Germinal center (tissue), 1 donor: ENCODE results near the gene RTN4R.
A peak's percentile ranks its signal among the peaks of the same experiment; 100 is the strongest.

Source experiments
- DNase-seq: peaks from one replicate; pipeline ENCODE4 v3.0.0; 2012; ENCODE audit warnings: mixed read lengths, low spot score

RTN4R gene

GRCh38 chr22:20241579-20242392 lies 26.3 kb downstream of the RTN4R start:
- DNase-seq = no peak

GRCh38 chr22:20240900-20241299 lies 27.2 kb downstream of the RTN4R start:
- DNase-seq = no peak

DNA sequence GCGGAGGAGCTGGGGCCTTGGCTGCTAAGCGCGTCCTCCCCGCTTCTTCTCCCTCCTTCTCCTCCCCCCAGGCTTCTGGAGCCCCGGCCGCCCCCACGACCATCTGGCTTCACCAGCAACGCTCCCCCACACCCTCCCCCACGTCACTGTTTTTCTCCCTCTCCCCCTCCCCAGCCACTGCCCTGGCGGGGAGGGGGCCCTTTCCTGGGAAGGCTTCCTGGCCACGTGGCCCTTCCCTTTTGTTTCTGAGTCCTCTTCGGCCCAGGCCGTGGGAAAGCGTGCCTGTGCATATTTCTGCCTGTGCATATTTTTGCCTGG lies 27.7 kb downstream of the RTN4R start:
- DNase-seq = no peak

GRCh38 chr22:20239676-20240446 lies 28.3 kb downstream of the RTN4R start:
- no peak for DNase-seq

GRCh38 chr22:20238901-20239675 lies 29.0 kb downstream of the RTN4R start:
- no peak for DNase-seq

- DNase-seq = peak; percentile 88
Observed at GRCh38 chr22:20238536-20238900, 29.6 kb downstream of the RTN4R start.

DNA sequence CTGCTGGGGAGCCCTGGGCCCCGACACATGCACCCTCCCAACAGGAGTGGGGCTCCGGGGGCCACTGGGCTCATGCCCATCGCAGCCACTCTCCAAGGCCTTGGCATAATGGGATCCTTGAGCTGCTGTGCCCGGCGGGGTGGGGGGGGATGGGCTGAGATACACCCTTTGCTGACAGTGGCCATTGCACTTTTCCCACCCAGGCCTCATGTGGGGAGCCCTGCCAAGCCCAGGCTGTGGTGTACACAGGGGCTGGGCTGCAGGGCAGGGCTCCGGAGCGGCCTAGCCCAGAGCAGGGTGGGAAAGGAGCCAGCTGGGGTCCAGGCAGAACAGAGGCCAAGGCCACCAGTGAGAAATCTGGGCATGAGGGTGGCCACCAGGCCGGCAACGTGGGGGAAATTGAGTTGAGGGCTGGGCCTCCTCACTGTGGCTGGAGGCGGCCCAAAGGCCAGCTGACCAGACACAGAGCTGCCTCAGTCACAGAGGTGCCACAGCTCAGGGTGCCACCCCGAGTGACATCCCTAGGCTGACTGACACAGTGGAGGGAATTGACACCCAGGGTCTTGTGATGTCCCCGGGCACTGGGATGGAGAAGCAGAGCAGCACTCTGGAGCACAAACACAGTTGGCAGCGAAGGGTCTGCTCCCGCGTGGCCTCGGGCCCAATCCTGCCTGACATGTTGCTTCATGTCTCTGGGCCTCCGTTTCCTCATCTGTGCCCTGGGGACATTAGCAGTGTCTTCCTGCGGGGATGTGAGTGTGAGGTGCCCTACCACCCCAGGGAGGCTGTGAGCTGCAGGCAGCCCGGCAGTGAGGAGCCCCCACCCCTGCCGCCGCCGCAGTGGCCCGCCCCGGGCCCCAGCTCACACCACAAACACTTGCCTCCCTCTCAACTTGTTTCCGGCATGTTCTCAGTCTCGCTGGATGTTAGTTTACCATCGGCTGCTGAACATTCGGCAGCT lies 30.4 kb downstream of the RTN4R start:
- DNase-seq = no peak

DNA sequence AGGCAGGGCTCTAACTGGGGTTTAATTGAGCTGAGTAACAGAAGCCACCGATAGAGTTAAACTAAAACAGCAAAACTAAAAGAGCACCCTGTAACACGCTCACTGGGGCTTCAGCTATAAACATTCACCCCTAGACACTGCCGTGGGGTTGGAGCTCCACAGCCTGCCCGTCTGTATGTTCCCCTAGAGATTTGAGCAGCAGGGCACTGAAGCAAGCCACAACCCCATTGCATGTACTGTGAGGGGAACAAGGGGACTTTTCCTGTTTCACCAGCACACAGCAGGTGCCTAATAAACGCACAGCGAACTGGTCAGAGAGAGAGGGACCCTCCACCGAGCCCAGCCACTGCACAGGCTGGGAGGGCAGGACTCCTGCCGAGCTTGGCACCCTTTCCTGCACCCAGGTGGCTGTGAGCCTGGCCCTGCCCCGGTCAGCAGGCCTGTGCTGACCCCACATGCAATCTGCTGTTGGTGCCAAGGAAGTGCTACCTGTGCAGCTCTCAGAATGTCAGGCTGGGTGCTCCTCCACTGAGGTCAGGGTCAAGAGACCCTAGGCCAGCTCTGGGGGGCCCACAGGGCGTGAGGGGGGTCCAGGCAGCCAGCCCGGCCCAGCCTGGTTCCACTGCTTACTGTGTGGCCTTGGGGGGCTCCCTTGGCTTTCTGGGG lies 31.9 kb downstream of the RTN4R start:
- no peak for DNase-seq

DNA sequence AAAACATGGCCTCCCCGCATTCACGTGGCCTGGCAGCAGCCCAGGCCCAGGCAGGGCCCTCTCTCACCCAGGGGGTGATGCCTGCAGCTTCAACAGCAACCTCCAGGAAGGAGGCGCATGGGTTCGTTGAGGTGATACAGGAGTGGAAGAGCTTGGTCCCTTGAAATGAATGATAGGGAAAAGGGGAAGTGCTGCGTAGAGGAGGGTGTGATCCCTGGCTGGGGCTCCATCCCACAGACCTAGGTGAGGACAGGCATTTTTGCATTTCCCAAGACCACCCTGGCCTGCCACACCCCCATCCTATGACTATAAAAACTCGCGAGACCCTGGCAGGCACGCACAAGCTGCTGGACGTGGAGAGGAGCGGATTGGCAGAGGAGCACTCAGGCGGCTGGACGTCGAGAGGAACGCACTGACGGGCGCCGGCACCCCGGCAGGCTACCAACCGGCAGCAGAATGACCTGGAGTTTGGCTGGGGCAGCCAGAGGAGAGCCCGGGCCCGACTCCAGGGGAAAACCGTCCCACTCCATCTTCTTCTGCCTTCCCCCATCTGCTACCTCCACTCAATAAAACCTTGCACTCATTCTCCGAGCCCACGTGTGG lies 32.6 kb downstream of the RTN4R start:
- no peak for DNase-seq

- no peak for DNase-seq
Observed at GRCh38 chr22:20234760-20235388, 33.2 kb downstream of the RTN4R start.

DNA sequence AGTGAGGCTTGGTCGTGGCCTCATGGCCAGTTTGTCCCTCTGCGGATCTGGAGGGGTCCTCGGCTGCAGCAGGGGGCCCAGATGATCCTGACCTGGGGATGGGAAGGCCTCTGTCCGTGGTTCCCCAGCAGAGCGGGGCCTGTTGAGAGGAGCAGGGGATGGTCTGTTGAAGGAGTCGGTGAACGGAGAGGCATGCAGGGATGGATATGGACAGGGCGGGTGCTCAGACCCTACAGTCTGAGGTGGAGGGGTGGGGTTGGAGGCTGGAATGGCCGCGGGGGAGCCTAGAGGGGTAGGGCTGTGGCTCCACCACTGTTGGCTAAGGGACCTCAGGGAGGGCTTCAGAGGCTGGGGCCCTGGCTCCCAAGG lies 33.8 kb downstream of the RTN4R start:
- no peak for DNase-seq

DNA sequence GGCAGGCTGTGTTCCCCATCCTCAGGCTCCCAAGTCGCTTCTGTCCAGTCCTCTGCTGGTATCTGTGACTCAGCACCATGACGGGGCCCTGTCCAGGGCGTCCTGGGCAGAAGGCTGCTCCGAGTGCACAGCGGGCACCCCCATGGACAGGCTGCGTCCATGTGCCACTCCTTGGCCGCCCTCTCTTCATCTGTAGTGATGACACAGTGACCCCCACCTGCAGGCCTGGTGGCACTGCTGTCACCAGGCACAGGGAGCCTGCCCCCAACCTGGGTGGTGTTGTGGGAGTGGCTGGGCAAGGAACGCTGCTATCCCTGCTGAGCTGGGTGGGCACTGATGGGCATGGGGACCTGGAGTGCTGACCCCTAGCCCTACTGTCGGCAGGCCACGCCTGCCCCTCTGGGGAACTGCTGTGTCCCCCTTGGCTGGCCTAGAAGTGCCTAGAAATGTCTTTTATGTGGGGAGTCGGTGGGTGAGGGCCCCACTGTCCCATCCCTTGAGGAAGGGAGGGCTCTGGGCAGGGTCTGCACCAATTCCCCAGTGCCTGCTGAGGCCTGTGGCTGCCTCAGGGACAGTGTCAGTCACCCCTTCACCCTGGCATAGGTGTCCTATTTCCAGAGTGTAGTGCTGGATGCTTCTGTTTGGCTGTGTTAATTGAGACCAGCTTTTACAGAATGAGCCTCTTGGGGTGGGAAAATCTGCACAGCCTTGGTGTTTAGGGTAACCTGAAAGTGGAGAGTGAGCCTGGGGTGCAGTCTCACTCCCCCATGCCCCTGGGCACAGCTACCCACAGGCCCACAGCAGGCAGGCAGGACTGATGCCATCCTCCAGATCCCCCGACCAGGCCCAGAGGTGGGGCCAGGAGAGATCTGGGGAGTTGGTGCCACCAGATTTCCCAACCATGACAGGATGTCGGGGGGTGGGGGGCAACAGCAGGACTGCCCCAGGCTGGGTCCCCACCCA lies 34.5 kb downstream of the RTN4R start:
- DNase-seq = no peak

DNA sequence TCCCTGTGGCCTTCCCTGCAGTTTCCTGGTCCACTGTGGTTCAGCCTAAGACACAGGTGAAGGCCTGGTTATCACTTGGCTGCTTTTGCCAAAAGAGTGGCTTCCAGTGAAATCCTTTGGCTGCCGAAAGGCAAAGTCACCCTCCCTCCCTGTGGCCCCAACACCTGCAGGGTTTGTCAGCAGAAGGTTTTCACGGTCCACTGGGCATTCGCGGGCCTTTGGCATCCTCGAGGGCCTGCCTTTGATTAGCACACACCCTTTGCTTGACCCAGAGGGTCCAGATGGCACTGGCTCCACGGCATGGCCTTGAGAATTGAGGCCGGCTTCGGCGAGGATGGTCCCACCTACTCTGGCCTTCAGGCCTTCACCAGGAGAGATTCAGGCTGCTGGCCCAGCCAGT lies 35.3 kb downstream of the RTN4R start:
- no peak for DNase-seq

DNA sequence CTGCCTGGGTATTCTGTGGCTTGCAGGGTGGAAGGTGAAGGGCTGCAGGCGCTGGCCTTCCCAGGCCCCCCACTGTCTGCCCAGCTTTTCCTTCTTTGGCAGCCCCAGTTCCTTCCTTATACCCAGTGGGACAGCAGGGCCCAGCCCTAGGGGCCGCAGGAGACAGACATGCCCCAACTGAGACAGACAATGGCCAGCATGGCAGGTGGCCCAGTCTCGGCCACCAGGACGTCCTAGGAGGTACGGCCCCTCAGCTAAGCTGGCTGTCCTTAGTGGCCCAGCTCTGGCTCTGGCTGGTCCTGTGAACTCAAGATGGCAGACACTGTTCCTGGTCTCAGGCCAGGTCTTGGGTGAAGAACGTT lies 35.9 kb downstream of the RTN4R start:
- DNase-seq = no peak

- DNase-seq = no peak
Observed at GRCh38 chr22:20231514-20232236, 36.4 kb downstream of the RTN4R start.

DNA sequence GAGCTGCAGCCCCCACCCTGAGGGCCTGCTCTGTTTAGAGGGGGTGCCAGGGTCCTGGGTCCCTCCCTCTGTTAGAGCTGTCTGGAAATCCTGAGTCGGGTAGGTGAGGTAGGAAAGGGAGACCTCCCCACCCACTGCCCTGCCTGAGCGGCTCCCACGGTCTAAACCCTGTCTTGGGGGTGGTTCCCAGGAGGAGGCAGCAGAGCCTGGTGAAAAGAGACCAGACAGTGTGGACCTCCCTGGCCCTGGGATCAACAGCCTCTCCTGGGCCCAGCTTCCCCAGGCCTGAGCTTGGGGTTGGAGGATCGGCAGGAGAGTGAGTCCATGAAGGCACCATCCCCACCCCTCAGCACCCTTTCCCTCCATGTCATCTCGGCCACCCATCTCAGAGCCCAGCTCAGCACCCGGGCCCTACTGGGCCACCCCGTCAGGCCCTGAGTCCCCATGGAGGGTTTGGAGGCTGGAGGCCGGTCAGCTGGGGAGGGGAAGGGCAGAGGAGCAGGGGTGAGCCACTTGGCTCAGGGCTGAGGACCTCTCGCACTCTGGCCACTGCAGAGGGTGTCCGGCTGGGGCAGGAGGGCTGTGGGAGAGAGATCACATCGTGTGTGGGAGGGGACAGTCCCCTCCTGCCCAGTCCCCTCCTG lies 37.2 kb downstream of the RTN4R start:
- no peak for DNase-seq

DNA sequence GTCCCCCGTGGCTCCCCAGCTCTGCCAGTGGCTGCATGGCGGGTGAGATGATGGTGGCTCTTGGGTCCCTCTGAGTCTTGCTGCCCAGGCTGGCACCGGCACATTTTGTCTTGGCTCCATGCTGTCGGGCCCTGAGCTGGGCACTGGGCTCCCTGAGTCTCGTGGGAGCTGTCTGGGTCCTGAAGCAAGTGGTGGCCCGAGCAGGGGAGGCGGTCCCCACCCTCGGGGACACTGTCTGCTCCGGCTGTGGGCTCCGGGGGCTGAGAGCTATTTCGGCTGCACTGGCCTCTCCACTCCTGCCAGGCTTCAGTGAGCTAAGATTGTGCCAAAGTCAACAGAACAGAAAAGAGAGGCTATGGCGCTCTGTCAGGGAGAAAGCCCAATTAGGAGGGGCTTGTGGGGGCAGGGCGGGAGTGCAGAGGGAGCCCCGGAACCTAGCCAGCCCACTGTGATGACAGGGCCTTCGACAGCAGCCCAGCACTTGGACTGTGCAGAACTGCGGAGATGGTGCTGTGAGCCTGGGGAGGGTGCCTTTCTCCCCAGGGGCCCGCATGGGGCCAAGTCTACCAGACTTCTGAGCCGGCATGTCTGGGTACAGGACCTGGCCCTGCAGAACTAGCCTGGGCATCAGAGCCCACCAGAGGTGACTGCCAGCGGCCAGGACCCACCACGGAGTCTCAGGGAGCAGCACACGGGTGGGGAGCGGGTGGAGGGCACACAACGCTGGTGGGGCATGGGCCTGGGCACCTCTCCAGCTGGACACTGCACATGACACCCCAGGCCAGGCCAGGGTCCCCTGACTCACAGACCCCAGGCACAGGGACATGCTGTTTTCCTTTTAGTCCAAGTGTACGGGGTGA lies 38.0 kb downstream of the RTN4R start:
- DNase-seq = no peak
